A549 (cell line): Measurements from ENCODE around the gene BMP7. TPM values are rescaled to one million over a fixed set of nuclear protein-coding genes. Genes with fewer than 3 reads are reported as not detected.

Source experiments
- ATAC-seq, 2 experiments: fragments of 200-7000 bp in 1 of 2; fragments of >200 bp in 1 of 2; cut with Nextera tagmentation in 1 of 2; cut with Tn5 transposase in 1 of 2; 3 replicates each; pipeline versions ENCODE4 v1.8.0 to v1.9.1; 2018 to 2020; ENCODE audit warnings: mild to moderate bottlenecking in 1 of 2, moderate library complexity in 1 of 2
- CTCF ChIA-PET: fragments of 300-600 bp; sonication (Branson Sonifier 250); formaldehyde crosslinking; extraction: SDS; loops from one replicate; lab custom pipeline; 2021; ENCODE audit warnings: antibody characterized with exemption, inconsistent platforms; lab: Yijun Ruan, JAX
- POLR2A ChIA-PET: fragments of 350-600 bp; formaldehyde crosslinking; extraction: SDS; loops from one replicate; lab custom pipeline; 2021; ENCODE audit warnings: antibody characterized with exemption, inconsistent platforms; lab: Yijun Ruan, JAX
- DNase-seq, 2 experiments: peaks; one replicate each; pipeline versions ENCODE4 v3.0.0 to v3.0.0-alpha.2; 2011 to 2016; ENCODE audit warnings: low read depth in 1 of 2, low spot score in 1 of 2
- FAIRE-seq: peaks from 2 replicates; lab custom pipeline; 2011; peaks lifted over from hg19 to GRCh38; lab: Jason Lieb, UNC
- H3K27ac ChIP-seq, 2 experiments: fragments of >200 bp; sonication (Bioruptor Twin); formaldehyde crosslinking; 3 replicates each; pipeline ENCODE4 v1.5.1; 2016 to 2017
- H3K4me1 ChIP-seq: fragments of >200 bp; sonication (Bioruptor Twin); formaldehyde crosslinking; 3 replicates; pipeline ENCODE4 v1.6.1; 2016
- H3K4me2 ChIP-seq: fragments of >200 bp; sonication (Bioruptor Twin); formaldehyde crosslinking; 3 replicates; pipeline ENCODE4 v1.6.1; 2016
- H3K4me3 ChIP-seq: fragments of >200 bp; sonication (Bioruptor Twin); formaldehyde crosslinking; 3 replicates; pipeline ENCODE4 v1.5.1; 2016
- H3K9me3 ChIP-seq: fragments of >200 bp; sonication (Bioruptor Twin); formaldehyde crosslinking; 3 replicates; pipeline ENCODE4 v1.6.1; 2016
- BCL3 ChIP-seq: fragments of >200 bp; sonication (Bioruptor Twin); formaldehyde crosslinking; IDR thresholded peaks from 3 replicates; pipeline ENCODE4 v1.6.1; 2016
- BHLHE40 ChIP-seq: IDR thresholded peaks from 2 replicates; pipeline ENCODE4 v1.6.1; 2012; ENCODE audit warnings: low read depth, low read length, inconsistent platforms
- CHD2 ChIP-seq: fragments of 150-350 bp; IDR thresholded peaks from 2 replicates; pipeline ENCODE4 v1.6.1; 2014; ENCODE audit warnings: low read length; ENCODE audit not compliant: partially characterized antibody
- E2F6 ChIP-seq: IDR thresholded peaks from 2 replicates; pipeline ENCODE4 v1.6.1; 2012; ENCODE audit warnings: low read depth, borderline replicate concordance
- EHMT2 ChIP-seq: fragments of 200-600 bp; sonication (generic); IDR thresholded peaks from 2 replicates; pipeline ENCODE4 v1.6.1; 2016; ENCODE audit warnings: antibody characterized with exemption, low read depth, mild to moderate bottlenecking, moderate library complexity
- EP300 ChIP-seq, 2 experiments: fragments of >200 bp; sonication (Bioruptor Twin); formaldehyde crosslinking; IDR thresholded peaks; 2 replicates in 1 of 2; 3 replicates in 1 of 2; pipeline ENCODE4 v1.6.1; 2016 to 2017
- FOSB ChIP-seq: fragments of 250-450 bp; sonication (Bioruptor Pico); IDR thresholded peaks from 2 replicates; pipeline ENCODE4 v1.5.0; 2020; ENCODE audit warnings: mild to moderate bottlenecking, moderate library complexity
- FOXS1 ChIP-seq: fragments of 250-450 bp; sonication (Bioruptor Pico); IDR thresholded peaks from 2 replicates; pipeline ENCODE4 v1.5.0; 2020; ENCODE audit warnings: mild to moderate bottlenecking, moderate library complexity
- GATA3 ChIP-seq: IDR thresholded peaks from 2 replicates; pipeline ENCODE4 v1.6.1; 2012; ENCODE audit warnings: borderline replicate concordance
- HOXA7 ChIP-seq: fragments of 250-450 bp; sonication (Bioruptor Pico); IDR thresholded peaks from 2 replicates; pipeline ENCODE4 v1.5.0; 2020; ENCODE audit warnings: mild to moderate bottlenecking, moderate library complexity
- HOXB13 ChIP-seq: fragments of 250-450 bp; sonication (Bioruptor Pico); IDR thresholded peaks from 2 replicates; pipeline ENCODE4 v1.5.0; 2020; ENCODE audit warnings: low read depth, mild to moderate bottlenecking, moderate library complexity
- KDM5A ChIP-seq: fragments of 200-600 bp; sonication (generic); IDR thresholded peaks from 2 replicates; pipeline ENCODE4 v1.6.1; 2016; ENCODE audit warnings: antibody characterized with exemption, mild to moderate bottlenecking
- PHF8 ChIP-seq: fragments of 200-600 bp; sonication (generic); IDR thresholded peaks from 2 replicates; pipeline ENCODE4 v1.6.1; 2016; ENCODE audit warnings: low read depth, mild to moderate bottlenecking, antibody characterized with exemption, moderate library complexity, borderline replicate concordance
- POLR2A ChIP-seq: IDR thresholded peaks from 2 replicates; pipeline ENCODE4 v1.6.1; 2012; ENCODE audit warnings: mild to moderate bottlenecking, low read length
- RARB ChIP-seq: fragments of 250-450 bp; sonication (Bioruptor Pico); IDR thresholded peaks from 2 replicates; pipeline ENCODE4 v1.8.0; 2021; ENCODE audit warnings: mild to moderate bottlenecking, moderate library complexity
- RCOR1 ChIP-seq: fragments of 150-350 bp; IDR thresholded peaks from 2 replicates; pipeline ENCODE4 v1.6.1; 2014; ENCODE audit warnings: antibody characterized with exemption, low read length, low read depth
- RFX5 ChIP-seq: fragments of 450-650 bp; IDR thresholded peaks from 2 replicates; pipeline ENCODE4 v1.7.1; 2014; ENCODE audit warnings: antibody characterized with exemption, mild to moderate bottlenecking, moderate library complexity
- RNF2 ChIP-seq: fragments of 200-600 bp; sonication (generic); IDR thresholded peaks from 2 replicates; pipeline ENCODE4 v1.6.1; 2016; ENCODE audit warnings: low read depth, mild to moderate bottlenecking, antibody characterized with exemption, moderate library complexity, borderline replicate concordance
- SMC3 ChIP-seq: fragments of >200 bp; sonication (Bioruptor Twin); formaldehyde crosslinking; IDR thresholded peaks from 3 replicates; pipeline ENCODE4 v1.6.1; 2018; ENCODE audit warnings: inconsistent platforms
- SREBF2 ChIP-seq: fragments of 450-650 bp; IDR thresholded peaks from 2 replicates; pipeline ENCODE4 v1.6.1; 2014; ENCODE audit warnings: mild to moderate bottlenecking, moderate library complexity
- TP53 ChIP-seq: fragments of 250-450 bp; sonication (Bioruptor Pico); IDR thresholded peaks from 2 replicates; pipeline ENCODE4 v1.5.0; 2021; ENCODE audit warnings: mild to moderate bottlenecking, moderate library complexity
- ZSCAN20 ChIP-seq: fragments of 250-450 bp; sonication (Bioruptor Pico); IDR thresholded peaks from 2 replicates; pipeline ENCODE4 v1.8.0; 2022; ENCODE audit warnings: mild to moderate bottlenecking, moderate library complexity
- WGBS: methylation state at CpG from one replicate; pipeline ENCODE4 v1.1.6; 2017; ENCODE audit errors: missing lambda C conversion rate; 5-methylcytosine and 5-hydroxymethylcytosine counted together
- polyA plus RNA-seq, 4 experiments: library from polyadenylated mRNA; depleted of rRNA in 3 of 4; stranded (reverse); fragments of >200 nt; fragmentation: RNase III in 1 of 4; extraction: RNeasy Plus Mini Kit Qiagen cat#74134 plus additional on column Dnase treatment in 1 of 4; gene quantifications; 2 replicates in 3 of 4; 3 replicates in 1 of 4; pipeline ENCODE4 v1.2.3, GENCODE V29; 2011 to 2017
- TF ChIP-seq, protein P1 (sequence below): fragments of 250-450 bp; sonication (Bioruptor Pico); IDR thresholded peaks from 2 replicates; pipeline ENCODE4 v1.5.0; 2021; ENCODE audit warnings: mild to moderate bottlenecking, moderate library complexity, borderline replicate concordance
- TF ChIP-seq, protein P2 (sequence below): fragments of >200 bp; sonication (Bioruptor Twin); formaldehyde crosslinking; IDR thresholded peaks from 2 replicates; pipeline ENCODE4 v1.6.1; 2016

BMP7 gene
- polyA plus RNA-seq, 2 of the 4 experiments (the other 2 are of a cell fraction): 0.08 to 0.22 TPM

DNA sequence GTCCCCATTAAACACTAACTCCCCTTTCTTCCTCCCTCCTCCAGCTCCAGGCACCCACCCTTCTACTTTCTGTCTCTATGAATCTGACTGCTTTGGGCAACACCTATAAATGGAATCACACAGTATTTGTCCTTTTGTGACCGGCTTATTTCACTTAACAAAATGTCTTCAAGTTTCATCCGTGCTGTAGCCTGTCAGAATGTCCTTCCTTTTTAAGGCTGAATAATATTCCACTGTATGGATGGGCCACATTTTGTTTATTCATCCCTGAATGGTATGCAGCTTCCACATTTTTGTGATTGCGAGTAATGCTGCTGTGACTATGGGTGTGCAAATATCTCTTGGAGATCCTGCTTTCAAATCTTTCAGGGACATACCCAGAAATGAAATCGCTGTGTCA is 28.4 kb downstream of the BMP7 start:
- FAIRE-seq (no peak), DNase-seq (no peak), ATAC-seq (no peak)
- Histone ChIP-seq H3K4me3 (no peak overlapping the region), H3K4me2 (no peak overlapping the region), H3K4me1 (no peaks in the 10 kb centered on the region), H3K9me3 (no peaks in the 10 kb centered on the region), H3K27ac (no peak overlapping the region)
- ChIA-PET CTCF (interaction anchor here (1.4 kb wide), 1 partner anchor 146 kb away, joined by 4 read pairs; no protein-coding TSS in a partner anchor), POLR2A (no interaction called here)
- WGBS: 49% methylated on average over 4 of the region's 4 CpGs
- TF ChIP-seq RARB (CRISPR knock-in tag) (no peak), BCL3 (no peak), RCOR1 (no peak), SMC3 (no peak), BHLHE40 (no peak), KDM5A (no peak)

GRCh38 chr20:57237585-57237953 is 28.9 kb downstream of the BMP7 start:
- FAIRE-seq: no peak
- CTCF ChIA-PET: interaction anchor here (1.4 kb wide), 1 partner anchor 146 kb away, joined by 4 read pairs; no protein-coding TSS in a partner anchor

DNA sequence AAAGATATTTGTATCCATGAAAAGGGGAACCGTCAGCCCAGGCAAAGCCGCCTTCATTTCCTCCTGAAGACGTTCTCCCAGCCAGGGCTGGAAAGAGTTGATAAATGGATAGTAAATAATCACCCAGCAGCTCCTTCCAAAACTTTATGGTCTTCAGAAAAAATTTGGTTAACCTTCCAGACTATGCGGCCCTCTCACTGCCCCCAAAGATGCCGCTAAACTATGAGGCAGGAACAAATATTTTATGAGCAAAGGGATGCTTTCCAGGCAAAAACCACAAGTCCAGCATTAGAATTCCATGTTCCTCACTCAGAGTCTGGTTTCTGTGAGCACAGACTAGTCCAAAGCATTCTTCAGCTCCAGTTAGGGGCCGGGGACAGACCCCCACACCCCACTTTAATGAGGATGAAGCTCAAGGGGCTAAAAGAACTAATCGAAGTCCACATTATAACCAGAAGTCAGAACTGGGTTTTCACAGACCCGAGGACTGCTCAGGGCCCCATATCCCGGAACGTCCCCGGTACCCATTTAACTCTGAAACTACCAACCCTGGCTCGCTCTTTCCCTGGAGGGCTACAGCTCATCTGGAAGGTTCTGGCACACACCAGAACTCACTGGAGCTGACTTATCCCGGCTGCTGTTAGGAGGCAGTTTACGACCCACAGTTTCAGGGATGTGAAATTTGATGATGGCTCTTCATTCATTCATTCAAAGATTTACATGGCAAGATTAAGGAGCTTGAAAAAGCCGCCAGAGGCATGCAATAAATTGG is 29.4 kb downstream of the BMP7 start:
- ATAC-seq: no peak
- CTCF ChIA-PET: interaction anchor here (1.4 kb wide), 1 partner anchor 145 kb away, joined by 4 read pairs; no protein-coding TSS in a partner anchor
- no peak for FAIRE-seq
- H3K9me3 ChIP-seq: no peaks in the 10 kb centered on the region
- no peak overlapping the region for H3K4me3 ChIP-seq
- no peak overlapping the region for H3K4me2 ChIP-seq
- WGBS: 34% methylated on average over 15 of the region's 15 CpGs
- no peak overlapping the region for H3K27ac ChIP-seq
- TF ChIP-seq RCOR1: no peak
- TF ChIP-seq, protein P1, sequence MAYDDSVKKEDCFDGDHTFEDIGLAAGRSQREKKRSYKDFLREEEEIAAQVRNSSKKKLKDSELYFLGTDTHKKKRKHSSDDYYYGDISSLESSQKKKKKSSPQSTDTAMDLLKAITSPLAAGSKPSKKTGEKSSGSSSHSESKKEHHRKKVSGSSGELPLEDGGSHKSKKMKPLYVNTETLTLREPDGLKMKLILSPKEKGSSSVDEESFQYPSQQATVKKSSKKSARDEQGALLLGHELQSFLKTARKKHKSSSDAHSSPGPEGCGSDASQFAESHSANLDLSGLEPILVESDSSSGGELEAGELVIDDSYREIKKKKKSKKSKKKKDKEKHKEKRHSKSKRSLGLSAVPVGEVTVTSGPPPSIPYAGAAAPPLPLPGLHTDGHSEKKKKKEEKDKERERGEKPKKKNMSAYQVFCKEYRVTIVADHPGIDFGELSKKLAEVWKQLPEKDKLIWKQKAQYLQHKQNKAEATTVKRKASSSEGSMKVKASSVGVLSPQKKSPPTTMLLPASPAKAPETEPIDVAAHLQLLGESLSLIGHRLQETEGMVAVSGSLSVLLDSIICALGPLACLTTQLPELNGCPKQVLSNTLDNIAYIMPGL: no peak
- TF ChIP-seq CHD2: no peak
- TF ChIP-seq RNF2: no peak
- no peak for TF ChIP-seq FOXS1 (CRISPR knock-in tag)
- TF ChIP-seq, protein P2, sequence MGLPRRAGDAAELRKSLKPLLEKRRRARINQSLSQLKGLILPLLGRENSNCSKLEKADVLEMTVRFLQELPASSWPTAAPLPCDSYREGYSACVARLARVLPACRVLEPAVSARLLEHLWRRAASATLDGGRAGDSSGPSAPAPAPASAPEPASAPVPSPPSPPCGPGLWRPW: no peak
- no peak for TF ChIP-seq SREBF2
- no peak for TF ChIP-seq GATA3
- no peak for TF ChIP-seq PHF8
- no peak for TF ChIP-seq RFX5
- no peak for TF ChIP-seq ZSCAN20
- no peak for TF ChIP-seq TP53 (CRISPR knock-in tag)
- no peak for TF ChIP-seq POLR2A
- no peak for TF ChIP-seq EP300 (IDR thresholded peaks at IDR 0.05)
- TF ChIP-seq EHMT2: no peak
- TF ChIP-seq KDM5A: no peak
- TF ChIP-seq, all 56 proteins: peak for 0
- DNase-seq: no peak
- POLR2A ChIA-PET: no interaction called here
- no peaks in the 10 kb centered on the region for H3K4me1 ChIP-seq

More at GRCh38 chr20:57237585-57237953, 28.9 kb downstream of the BMP7 start:
- H3K27ac ChIP-seq: no peak overlapping the region
- WGBS: 66% methylated on average over 3 of the region's 3 CpGs
- H3K4me3 ChIP-seq: no peak overlapping the region
- H3K9me3 ChIP-seq: no peaks in the 10 kb centered on the region
- DNase-seq (no peak), ATAC-seq (no peak)
- TF ChIP-seq RFX5 (no peak), SMC3 (no peak), TP53 (CRISPR knock-in tag) (no peak), HOXA7 (CRISPR knock-in tag) (no peak), HOXB13 (CRISPR knock-in tag) (no peak), E2F6 (no peak), SREBF2 (no peak), PHF8 (no peak), EHMT2 (no peak), FOSB (no peak), BHLHE40 (no peak)
- TF ChIP-seq, protein P2: no peak
- POLR2A ChIA-PET: no interaction called here
- H3K4me1 ChIP-seq: no peaks in the 10 kb centered on the region
- H3K4me2 ChIP-seq: no peak overlapping the region
